GM18498 (cell line): ENCODE results near the gene KRTAP10-1.

Source experiments
- ATAC-seq: cut with Tn5 transposase; IDR thresholded peaks from one replicate; pipeline ENCODE4 v1.9.1; 2021; ENCODE audit warnings: mild to moderate bottlenecking, moderate library complexity; ENCODE audit not compliant: unreplicated experiment

KRTAP10-1 gene

DNA sequence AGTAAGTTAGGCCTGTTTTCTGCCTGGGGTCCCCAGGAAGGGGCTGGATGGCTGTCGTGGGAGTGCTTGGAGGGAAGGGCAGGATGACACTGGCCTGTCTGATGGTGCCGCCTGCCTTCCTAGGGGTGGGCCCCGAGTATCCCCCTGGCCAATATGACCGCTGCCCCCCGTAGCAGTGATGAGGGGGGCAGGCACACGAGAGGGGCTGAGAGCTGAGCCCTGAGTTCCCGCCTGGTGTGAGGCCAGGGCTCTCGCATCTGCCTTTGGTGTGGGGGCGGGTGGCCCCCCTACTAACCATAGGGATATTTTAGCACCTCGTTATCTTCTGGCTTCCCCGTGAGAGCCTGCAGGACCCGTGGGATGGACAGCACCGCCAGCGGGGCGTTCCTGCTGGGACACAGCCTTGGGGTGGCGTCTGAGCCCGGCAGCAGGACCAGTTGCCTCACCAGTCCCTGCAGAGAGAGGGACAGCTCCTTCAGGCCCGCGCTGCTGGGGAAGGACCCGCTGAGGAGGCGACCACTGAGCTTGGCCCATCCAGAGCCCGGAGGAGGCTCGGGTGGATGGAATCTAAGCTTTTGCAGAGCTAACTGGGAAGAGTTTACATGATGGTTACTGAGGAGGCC is 10.4 kb downstream of the KRTAP10-1 start:
- ATAC-seq, result no peak

GRCh38 chr21:44529011-44529421 is 11.0 kb downstream of the KRTAP10-1 start:
- ATAC-seq, result no peak

DNA sequence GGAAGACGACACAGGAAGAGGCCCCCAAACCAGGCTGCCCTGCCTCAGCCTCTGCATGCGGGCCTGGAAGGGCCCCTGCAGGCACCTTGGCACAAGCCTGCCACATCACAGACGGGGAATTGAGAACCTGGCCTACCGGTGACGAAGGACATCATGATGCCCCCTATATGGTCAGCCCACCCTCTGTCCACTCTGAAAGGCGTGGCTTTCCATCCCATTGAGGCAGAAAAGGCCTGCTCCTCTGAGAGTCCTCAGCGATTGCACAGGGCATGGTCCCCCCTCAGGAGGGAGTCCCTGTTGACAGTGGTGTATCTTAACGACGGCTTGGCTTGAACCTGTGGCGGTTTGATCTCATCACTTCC is 11.4 kb downstream of the KRTAP10-1 start:
- ATAC-seq, result no peak

- no peak for ATAC-seq
Observed at GRCh38 chr21:44527983-44528633, 11.9 kb downstream of the KRTAP10-1 start.

GRCh38 chr21:44527156-44527982 is 12.6 kb downstream of the KRTAP10-1 start:
- ATAC-seq, result no peak

GRCh38 chr21:44526096-44526997 is 13.6 kb downstream of the KRTAP10-1 start:
- no peak for ATAC-seq

GRCh38 chr21:44525391-44526095 is 14.5 kb downstream of the KRTAP10-1 start:
- no peak for ATAC-seq

- ATAC-seq, result no peak
Observed at GRCh38 chr21:44524414-44525371, 15.3 kb downstream of the KRTAP10-1 start.

DNA sequence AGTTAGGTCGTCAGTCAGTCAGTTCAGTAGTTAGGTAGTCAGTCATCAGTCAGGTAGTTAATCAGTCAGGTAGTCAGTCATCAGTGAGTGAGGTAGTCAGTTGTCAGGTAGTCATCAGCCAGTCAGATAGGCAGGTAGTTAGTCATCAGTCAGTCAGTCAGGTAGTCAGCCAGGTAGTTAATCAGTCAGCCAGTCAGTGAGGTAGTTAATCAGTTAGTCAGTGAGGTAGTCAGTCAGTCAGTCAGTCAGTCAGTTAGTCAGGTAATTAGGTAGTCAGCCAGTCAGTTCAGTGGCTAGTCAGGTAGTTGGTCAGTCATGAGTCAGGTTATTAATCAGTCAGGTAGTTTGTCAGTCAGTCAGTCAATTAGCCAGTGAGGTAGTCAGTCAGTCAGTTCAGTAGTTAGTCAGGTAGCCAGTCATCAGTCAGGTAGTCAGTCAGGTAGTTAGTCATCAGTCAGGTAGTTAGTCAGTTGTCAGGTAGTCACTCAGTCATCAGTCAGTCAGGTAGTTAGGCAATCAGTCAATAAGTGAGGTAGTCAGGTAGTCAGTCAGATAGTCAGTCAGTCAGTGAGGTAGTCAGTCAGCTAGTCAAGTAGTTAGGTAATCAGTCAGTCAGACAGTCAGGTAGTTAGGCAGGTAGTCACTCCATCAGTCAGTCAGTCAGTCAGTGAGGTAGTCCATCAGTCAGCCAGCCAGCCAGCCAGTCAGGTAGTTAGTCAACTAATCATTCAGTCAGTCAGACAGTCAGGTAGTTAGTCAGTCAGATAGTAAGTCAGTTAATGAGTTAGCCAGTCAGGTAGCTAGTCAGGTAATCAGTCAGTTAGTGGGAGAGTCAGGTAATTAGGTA is 16.2 kb downstream of the KRTAP10-1 start:
- no peak for ATAC-seq

DNA sequence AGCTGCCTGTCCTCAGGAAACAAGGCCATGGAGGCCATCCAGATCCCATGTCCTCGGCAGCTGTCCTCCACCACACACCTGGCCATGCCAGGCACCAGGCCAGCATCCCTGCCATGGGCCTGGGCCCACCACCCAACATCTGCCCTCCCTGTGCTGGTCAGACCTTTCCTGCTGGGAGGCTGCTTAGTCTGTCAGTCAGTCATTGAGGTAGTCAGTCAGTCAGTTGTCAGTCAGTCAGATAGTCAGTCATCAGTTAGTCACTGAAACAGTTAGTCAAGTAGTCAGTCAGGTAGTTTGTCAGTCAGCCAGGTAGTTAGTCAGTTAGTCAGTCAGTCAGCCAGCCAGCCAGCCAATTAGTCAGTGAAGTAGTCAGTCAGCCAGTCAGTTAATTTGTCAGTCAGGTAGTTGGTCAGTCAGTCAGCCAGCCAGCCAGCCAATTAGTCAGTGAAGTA is 17.2 kb downstream of the KRTAP10-1 start:
- no peak for ATAC-seq

DNA sequence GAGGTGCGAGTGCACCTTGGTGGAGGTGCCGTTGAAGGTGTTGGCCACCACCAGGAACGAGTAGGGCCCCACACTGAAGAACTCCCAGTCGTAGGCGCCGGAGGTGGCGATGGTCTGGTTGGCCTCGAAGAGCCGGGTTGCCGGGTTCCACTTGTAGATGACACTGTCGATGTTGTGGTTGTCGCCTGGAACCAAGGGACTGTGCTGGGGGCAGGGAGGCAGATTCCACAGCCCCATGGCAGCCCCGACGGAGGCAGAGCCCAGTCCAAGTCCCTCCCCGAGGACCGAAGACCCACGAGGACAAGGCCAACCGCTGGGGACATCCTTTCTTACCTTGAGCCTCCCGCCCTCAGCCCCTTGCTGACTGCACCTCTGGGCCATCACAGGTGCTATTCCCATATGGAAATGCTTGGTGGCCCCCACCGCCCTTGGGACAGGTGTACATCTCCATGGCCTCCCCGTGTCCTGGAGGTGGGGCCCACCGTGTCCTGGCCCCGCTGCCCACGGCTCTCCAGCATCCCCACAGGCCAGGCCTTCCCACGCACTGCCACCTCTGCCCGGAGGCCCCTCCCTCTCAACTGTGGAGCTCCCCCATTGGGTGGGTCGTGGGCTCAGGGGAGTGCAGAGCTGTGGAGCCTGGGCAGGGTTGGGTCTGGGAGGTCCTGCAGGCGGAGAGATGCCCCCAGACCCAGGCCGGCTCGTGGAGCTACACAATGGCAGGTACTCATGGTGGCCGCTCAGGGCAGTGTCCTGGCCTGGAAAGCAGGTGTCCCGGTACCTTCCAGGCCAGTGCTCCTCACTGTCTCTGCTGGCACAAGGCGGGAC is 17.9 kb downstream of the KRTAP10-1 start:
- no peak for ATAC-seq

- no peak for ATAC-seq
Observed at GRCh38 chr21:44521301-44521927, 18.6 kb downstream of the KRTAP10-1 start.

DNA sequence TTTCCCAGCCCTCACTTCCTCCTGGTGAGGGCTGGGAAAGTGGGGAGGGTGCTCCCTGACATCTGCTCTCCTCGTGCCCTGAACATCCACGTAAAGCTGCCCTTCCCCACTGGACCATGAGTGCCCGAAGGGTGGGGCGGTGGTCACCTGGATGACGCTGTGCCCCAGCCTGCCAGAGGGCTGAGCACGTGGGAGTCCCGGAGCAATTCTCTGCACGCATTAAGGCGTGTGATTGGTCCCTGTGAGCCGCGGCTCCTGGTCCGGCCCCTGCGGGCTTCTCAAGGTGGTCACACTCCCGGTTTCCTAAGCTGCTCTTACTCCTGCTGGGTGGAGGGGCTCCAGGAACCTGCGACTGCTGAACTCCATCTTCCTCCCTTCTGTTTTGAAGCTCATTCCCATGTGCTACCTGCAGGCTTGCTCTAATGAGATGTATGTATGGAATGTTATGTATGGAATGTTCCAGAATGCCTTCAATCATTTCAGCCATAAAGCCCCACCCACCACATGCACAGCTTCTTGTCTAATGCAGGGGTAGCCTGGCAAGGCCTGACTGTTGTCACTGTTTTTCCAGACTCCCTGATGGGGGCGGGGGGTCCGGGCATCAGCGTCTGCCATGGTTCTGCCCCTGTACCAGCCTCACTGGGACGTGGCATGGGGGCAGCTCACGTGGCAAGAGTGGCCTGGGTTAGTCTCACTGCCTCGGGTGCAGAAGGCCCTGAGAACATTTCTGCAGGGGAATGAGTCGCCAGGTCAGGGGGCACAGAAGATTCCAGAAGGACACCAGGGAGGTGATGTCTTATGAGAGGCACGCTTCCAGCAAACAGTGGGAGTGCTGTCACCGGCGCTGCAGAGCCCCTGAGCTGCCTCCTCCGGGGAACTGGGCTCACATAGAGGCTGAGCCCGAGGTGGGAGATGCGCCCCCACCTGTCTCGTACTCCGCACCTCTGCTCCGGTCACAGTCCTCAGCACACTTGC is 19.4 kb downstream of the KRTAP10-1 start:
- ATAC-seq, result no peak

GRCh38 chr21:44519346-44520325 is 20.4 kb downstream of the KRTAP10-1 start:
- ATAC-seq, result no peak

GRCh38 chr21:44518686-44519085 is 21.3 kb downstream of the KRTAP10-1 start:
- no peak for ATAC-seq
